Lower leg skin (tissue), 4 donors: ENCODE data around the gene GPSM1. TPM values are rescaled to one million over a fixed set of nuclear protein-coding genes. Genes with fewer than 3 reads are reported as not detected.

ENCODE experiments used
- DNase-seq, 2 donors: peaks; one replicate each; pipeline ENCODE4 v3.0.0-alpha.2; 2019; ENCODE audit warnings: low spot score in 2 of 2
- H3K4me3 ChIP-seq: fragments of 200-600 bp; sonication (generic); 2 replicates; pipeline ENCODE4 v1.5.1; 2017; ENCODE audit warnings: mild to moderate bottlenecking, low read depth; ENCODE audit not compliant: poor library complexity, severe bottlenecking
- CTCF ChIP-seq, 3 donors: fragments of 450-650 bp; IDR thresholded peaks; one replicate each; pipeline ENCODE4 v1.5.1; 2016; ENCODE audit warnings: antibody characterized with exemption in 3 of 3, mild to moderate bottlenecking in 3 of 3, moderate library complexity in 2 of 3
- POLR2A ChIP-seq, 2 donors: fragments of 450-650 bp; IDR thresholded peaks; one replicate each; pipeline ENCODE4 v1.6.1; 2016 to 2017; ENCODE audit warnings: antibody characterized with exemption in 2 of 2, mild to moderate bottlenecking in 1 of 2, moderate library complexity in 1 of 2
- WGBS, 2 donors: methylation state at CpG; one replicate each; pipeline ENCODE4 v1.1.5; 2018; 5-methylcytosine and 5-hydroxymethylcytosine counted together
- intact Hi-C: fragments of 100-400 bp; cut with DNase I; formaldehyde crosslinking; loops from one replicate; pipeline ENCODE4 v1.15.0; 2023; ENCODE audit warnings: low total_unique reads
- total RNA-seq, 4 donors: library from RNA; depleted of rRNA; stranded (reverse); fragments of >200 nt; gene quantifications; one replicate each; pipeline ENCODE4 v1.1.0, GENCODE V29; 2016

The GPSM1 gene
- total RNA-seq, 4 donors from 2014 or later, result 21.0 to 37.1 (median 28.1) TPM

DNA sequence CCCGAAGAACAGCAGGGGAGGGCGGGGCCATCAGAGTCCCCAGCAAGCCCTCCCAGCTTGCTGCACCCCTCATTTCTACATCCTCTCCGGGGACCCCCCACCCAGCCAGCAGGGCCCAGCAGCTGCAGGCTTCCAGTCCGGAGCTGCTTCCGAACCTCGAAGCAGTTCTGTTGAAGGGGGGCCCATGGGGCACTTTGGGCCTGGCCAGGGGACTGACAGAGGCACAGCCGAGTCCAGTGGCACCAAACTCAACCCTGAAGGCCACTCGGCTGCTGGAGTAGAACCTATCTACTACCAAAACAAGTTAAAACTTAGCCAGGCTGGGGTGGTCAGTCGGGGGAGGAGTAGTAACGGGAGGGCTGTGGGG is 15.3 kb upstream of the GPSM1 start:
- 69 to 71% methylated on average over 7 of the region's 10 CpGs for WGBS, 2 donors
- no peak for DNase-seq
- H3K4me3 ChIP-seq, result no peak overlapping the region
- TF ChIP-seq POLR2A (IDR thresholded peaks at IDR 0.05) (no peak), CTCF (IDR thresholded peaks at IDR 0.05) (no peak)
- intact Hi-C loops, result no loop called here

- no peak for DNase-seq
- H3K4me3 ChIP-seq, result no peak overlapping the region
- 50 to 79% methylated on average over 12 of the region's 12 CpGs for WGBS, 2 donors
- intact Hi-C loops, result no loop called here
- TF ChIP-seq CTCF (IDR thresholded peaks at IDR 0.05) (no peak), POLR2A (IDR thresholded peaks at IDR 0.05) (no peak)
Observed at GRCh38 chr9:136312436-136312835, 14.9 kb upstream of the GPSM1 start.

DNA sequence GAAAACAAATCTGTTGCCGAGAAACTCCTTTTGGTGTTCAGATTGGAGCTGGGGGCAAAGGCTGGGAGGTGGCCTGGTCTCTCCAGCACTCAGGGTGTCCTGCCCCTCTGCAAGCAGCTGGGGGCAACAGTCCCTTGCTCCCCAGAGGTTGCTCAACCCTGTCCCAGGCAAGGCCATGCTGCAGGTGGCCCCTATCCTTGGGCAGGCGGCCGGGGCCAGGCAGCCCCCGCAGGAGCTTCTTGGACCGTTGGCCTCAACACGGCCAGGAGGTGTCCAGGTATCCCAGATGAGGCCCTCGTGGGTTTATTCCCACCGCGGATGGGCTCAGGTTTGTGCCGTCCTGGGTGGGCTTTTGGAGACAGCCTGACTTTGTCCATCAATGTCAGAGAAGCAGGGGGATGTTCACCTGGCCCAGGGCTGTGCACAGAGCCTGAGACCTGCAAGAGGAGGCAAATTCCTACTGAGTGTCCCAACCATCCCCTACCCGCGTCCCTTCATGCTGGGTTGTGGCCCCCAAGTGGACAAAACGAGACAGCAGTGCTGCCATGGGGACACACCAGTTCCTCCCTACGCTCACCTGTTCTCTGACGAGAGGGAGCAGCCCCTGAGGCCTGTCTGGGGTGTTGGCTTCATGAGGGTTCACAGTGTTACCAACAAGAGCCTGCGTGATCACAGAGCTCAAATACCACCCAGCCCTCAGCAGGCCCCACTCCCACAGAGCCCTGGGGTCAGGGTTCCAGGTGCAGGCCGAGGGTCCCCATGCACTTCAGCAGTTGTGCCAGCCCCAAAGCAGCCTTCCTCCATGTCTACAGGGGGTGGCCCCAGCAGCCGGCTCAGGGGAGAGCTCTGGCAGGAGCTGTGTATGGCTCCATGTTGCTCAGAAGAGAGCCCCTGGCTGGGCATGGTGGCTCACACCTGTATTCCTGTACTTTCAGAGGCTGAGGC is 14.0 kb upstream of the GPSM1 start:
- DNase-seq, result no peak
- intact Hi-C loops, result no loop called here
- TF ChIP-seq POLR2A (IDR thresholded peaks at IDR 0.05), result no peak
- TF ChIP-seq CTCF (IDR thresholded peaks at IDR 0.05), result no peak
- 85 to 94% methylated on average over 14 to 18 of the region's 18 CpGs for WGBS, 2 donors
- H3K4me3 ChIP-seq, result no peak overlapping the region

DNA sequence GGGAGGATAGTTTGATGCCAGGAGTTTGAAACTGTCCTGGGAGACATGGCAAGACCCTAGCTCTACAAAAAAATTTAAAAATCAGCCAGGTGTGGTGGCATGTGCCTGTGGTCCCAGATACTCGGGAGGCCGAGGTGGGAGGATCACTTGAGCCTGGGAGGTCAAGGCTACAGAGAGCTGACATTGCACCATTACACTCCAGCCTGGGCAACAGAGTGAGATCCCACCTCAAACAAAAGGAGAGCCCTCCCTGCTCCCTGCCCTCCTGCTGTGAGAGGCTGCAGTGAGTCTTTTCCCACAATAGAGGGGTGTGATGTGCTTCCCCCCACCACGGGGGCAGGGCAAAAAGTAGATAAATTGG is 13.3 kb upstream of the GPSM1 start:
- TF ChIP-seq CTCF (IDR thresholded peaks at IDR 0.05) (no peak), POLR2A (IDR thresholded peaks at IDR 0.05) (no peak)
- no peak for DNase-seq
- intact Hi-C loops, result no loop called here
- no peak overlapping the region for H3K4me3 ChIP-seq
- WGBS, 2 donors, result 91 to 96% methylated on average over 3 of the region's 3 CpGs

DNA sequence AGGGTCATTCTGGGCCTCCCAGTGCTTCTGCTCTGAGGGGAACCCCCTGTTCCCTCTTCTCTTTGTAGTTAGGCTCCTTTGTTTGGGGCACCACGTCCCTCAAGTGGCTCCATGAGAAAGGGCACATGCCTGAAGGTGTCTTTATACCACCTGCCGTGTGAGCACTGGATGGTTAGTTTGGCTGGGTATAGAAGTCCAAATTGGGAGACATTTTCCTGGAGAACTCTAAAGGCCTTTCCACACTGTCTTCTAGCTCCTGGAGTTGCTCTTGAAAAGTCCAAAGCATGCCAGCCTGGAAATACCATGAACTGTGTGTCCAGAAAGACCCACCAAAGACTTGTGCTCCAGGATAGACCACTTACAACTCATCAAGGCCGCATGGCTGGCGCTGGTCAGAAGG is 12.4 kb upstream of the GPSM1 start:
- intact Hi-C loops, result no loop called here
- TF ChIP-seq CTCF (IDR thresholded peaks at IDR 0.05) (no peak), POLR2A (IDR thresholded peaks at IDR 0.05) (no peak)
- H3K4me3 ChIP-seq, result no peak overlapping the region
- 88% methylated on average over 4 of the region's 4 CpGs for WGBS, 2 donors
- no peak for DNase-seq
